GM12872 (cell line): ENCODE results near the gene MAGEF1.

Experiments used
- TF ChIP-seq, protein P1 (sequence below): IDR thresholded peaks from 3 replicates; pipeline ENCODE4 v1.5.1; 2011; ENCODE audit warnings: low read depth, mild to moderate bottlenecking, low read length, moderate library complexity; ENCODE audit not compliant: insufficient read depth

Gene MAGEF1, protein sequence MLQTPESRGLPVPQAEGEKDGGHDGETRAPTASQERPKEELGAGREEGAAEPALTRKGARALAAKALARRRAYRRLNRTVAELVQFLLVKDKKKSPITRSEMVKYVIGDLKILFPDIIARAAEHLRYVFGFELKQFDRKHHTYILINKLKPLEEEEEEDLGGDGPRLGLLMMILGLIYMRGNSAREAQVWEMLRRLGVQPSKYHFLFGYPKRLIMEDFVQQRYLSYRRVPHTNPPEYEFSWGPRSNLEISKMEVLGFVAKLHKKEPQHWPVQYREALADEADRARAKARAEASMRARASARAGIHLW

GRCh38 chr3:184711493-184712247, at the start of gene MAGEF1:
Gene MAGEF1, minus strand, starts transcription at chr3:184712064. Its CDS starts 243 bp downstream, at chr3:184711821.
- TF ChIP-seq, protein P1, sequence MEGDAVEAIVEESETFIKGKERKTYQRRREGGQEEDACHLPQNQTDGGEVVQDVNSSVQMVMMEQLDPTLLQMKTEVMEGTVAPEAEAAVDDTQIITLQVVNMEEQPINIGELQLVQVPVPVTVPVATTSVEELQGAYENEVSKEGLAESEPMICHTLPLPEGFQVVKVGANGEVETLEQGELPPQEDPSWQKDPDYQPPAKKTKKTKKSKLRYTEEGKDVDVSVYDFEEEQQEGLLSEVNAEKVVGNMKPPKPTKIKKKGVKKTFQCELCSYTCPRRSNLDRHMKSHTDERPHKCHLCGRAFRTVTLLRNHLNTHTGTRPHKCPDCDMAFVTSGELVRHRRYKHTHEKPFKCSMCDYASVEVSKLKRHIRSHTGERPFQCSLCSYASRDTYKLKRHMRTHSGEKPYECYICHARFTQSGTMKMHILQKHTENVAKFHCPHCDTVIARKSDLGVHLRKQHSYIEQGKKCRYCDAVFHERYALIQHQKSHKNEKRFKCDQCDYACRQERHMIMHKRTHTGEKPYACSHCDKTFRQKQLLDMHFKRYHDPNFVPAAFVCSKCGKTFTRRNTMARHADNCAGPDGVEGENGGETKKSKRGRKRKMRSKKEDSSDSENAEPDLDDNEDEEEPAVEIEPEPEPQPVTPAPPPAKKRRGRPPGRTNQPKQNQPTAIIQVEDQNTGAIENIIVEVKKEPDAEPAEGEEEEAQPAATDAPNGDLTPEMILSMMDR, result no peak

- TF ChIP-seq, protein P1, result no peak
Measured at GRCh38 chr3:184761075-184761841, 49.4 kb upstream of the MAGEF1 start.

DNA sequence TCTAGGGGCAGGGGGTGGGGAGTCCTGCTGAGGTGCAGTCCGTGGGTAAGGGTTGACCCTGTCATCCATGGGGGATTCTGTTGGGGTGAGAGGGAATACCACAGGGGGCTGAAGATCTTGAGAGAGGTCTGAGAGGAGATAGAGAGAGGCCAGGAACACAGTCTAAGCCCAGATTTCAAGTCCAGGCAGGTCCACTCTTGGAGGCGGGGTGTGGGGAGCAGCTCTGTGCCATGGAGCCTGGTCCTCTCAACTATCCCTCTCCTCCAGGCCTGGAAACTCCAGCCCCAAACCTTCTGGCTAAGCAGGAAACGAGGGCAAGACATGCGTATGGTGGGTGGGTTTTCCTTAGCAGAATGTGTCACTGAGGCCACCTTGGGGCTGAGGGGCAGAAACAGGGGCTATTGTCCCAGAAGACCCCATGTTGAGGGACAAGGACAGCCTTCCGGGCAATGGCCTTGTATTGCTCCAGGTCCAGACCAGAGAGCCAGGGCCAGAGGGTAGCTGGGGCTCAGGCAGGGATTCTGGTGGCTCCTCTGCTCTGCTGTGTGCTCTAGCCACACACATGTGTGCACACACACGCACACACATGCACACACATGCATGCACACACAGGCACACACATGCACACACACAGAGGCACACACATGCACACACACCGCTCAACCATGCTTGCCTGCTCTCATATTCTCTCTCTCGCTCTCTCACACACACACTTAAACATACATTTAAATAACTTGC, 48.6 kb upstream of the MAGEF1 start:
- TF ChIP-seq, protein P1, result no peak

- TF ChIP-seq, protein P1, result no peak
Measured at GRCh38 chr3:184759666-184760200, 47.9 kb upstream of the MAGEF1 start.

- TF ChIP-seq, protein P1, result no peak
Measured at GRCh38 chr3:184758056-184758455, 46.2 kb upstream of the MAGEF1 start.

GRCh38 chr3:184757022-184757651, 45.3 kb upstream of the MAGEF1 start:
- TF ChIP-seq, protein P1, result no peak
